Measurements from ENCODE around the gene ATP6AP2. TPM values are rescaled to one million over a fixed set of nuclear protein-coding genes. Genes with fewer than 3 reads are reported as not detected.

ATP6AP2 gene
- total RNA-seq, 2 experiments from 2014 or later, result 28.2 to 34.9 TPM

DNA sequence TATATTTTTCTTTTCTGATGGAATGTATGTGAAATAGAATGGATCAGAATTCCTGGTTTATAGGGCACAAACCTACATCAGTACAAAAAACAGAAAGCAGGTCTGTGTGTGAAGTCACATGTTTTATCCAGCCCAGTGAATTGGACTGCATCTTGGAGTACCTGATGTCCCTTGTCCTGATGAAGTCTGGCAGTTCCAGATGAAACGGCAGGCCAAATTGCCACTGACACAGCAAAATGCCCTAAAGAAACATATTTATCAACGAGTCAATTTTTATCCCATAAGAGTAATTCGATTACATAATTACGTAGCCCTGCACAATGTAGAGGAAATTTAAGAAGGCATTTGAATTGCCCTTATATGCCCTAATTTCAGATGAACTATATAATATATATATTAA, 37.8 kb upstream of the ATP6AP2 start:
- CTCF ChIA-PET (ENCODE audit: unreplicated experiment), result no interaction called here
- no peaks in the 10 kb centered on the region for H3K36me3 ChIP-seq (ENCODE audit: insufficient read depth, low read length)
- no peaks in the 10 kb centered on the region for H3K79me2 ChIP-seq (ENCODE audit: insufficient read depth, low read depth, low read length)
- H2AFZ ChIP-seq (ENCODE audit: low read length), result no peak overlapping the region
- H3K27ac ChIP-seq (ENCODE audit: low read depth, low read length, poor library complexity, severe bottlenecking), result no peak overlapping the region
- no peak for DNase-seq (ENCODE audit: low spot score)
- POLR2A ChIA-PET, result no interaction called here
- H3K4me2 ChIP-seq (ENCODE audit: low read length), result no peak overlapping the region
- H3K9me2 ChIP-seq (ENCODE audit: insufficient read depth, low read length), result no peaks in the 10 kb centered on the region
- no peaks in the 10 kb centered on the region for H3K4me1 ChIP-seq (ENCODE audit: insufficient read depth, low read length, poor library complexity, severe bottlenecking)
- H3K4me3 ChIP-seq (ENCODE audit: low read depth, low read length, poor library complexity, severe bottlenecking), result no peak overlapping the region
- intact Hi-C loops (cut with micrococcal nuclease; ENCODE audit: unreplicated experiment), result loop anchor here (5.0 kb wide), 1 partner anchor 104 kb away; the partner anchor contains the start of gene CXorf38
- BruUV-seq (replicated peaks), result no TSS peak
- no peaks in the 10 kb centered on the region for H4K20me1 ChIP-seq (ENCODE audit: insufficient read depth, low read length)
- H3K9me3 ChIP-seq (ENCODE audit: low read length), result no peaks in the 10 kb centered on the region
- no peak for TF ChIP-seq EZH2phosphoT487 (IDR thresholded peaks at IDR 0.05; ENCODE audit: borderline replicate concordance, low read depth, low read length)
- TF ChIP-seq, protein P1, sequence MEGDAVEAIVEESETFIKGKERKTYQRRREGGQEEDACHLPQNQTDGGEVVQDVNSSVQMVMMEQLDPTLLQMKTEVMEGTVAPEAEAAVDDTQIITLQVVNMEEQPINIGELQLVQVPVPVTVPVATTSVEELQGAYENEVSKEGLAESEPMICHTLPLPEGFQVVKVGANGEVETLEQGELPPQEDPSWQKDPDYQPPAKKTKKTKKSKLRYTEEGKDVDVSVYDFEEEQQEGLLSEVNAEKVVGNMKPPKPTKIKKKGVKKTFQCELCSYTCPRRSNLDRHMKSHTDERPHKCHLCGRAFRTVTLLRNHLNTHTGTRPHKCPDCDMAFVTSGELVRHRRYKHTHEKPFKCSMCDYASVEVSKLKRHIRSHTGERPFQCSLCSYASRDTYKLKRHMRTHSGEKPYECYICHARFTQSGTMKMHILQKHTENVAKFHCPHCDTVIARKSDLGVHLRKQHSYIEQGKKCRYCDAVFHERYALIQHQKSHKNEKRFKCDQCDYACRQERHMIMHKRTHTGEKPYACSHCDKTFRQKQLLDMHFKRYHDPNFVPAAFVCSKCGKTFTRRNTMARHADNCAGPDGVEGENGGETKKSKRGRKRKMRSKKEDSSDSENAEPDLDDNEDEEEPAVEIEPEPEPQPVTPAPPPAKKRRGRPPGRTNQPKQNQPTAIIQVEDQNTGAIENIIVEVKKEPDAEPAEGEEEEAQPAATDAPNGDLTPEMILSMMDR (conservative IDR thresholded peaks at IDR 0.05; ENCODE audit: low read length), result no peak

DNA sequence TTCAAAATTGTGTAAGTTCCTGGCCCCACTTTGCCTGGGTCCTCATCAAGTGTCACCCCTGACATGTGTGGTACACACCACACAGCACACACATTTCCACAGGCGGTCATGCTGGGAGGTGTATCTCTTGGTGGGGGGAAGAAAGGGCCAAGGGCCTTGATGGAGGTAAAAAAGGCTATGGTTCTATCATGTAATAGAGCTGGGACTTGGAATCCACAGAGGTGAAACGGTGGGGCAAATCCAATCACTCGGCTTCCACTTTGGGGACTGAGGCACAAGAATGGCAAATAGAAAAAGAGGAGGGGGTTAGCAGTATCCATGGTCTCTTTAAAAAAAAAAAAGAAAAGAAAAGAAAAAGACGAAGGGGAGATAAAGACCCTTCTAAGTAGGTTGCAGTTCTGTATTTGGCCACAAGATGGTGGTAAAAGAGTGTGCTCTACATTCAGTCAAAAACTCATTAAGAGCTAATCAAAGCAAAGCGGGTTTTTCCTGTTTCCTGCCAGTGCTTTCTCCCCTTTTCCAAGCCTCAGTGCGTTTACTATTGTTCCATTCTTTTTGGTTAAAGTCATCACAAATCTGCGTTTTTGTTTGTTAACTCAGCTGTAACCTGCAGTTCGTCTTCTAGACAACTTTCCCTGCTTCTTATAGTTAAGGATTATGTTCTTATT, 37.0 kb upstream of the ATP6AP2 start:
- peak; percentile 48 for DNase-seq (ENCODE audit: low spot score)
- intact Hi-C loops (cut with micrococcal nuclease; ENCODE audit: unreplicated experiment), result loop anchor here (1.0 to 5.0 kb wide), 2 partner anchors 104 to 251 kb away; partner anchors contain the start of gene CXorf38
- Histone ChIP-seq H3K4me2 (ENCODE audit: low read length) (no peak overlapping the region), H3K9me3 (ENCODE audit: low read length) (no peaks in the 10 kb centered on the region), H3K4me1 (ENCODE audit: insufficient read depth, low read length, poor library complexity, severe bottlenecking) (no peaks in the 10 kb centered on the region), H2AFZ (ENCODE audit: low read length) (0 out of 2 replicates have a peak overlapping the region, but pooled peaks have one; percentile 25), H3K27ac (ENCODE audit: low read depth, low read length, poor library complexity, severe bottlenecking) (no peak overlapping the region), H3K79me2 (ENCODE audit: insufficient read depth, low read depth, low read length) (no peaks in the 10 kb centered on the region), H3K4me3 (ENCODE audit: low read depth, low read length, poor library complexity, severe bottlenecking) (no peak overlapping the region), H4K20me1 (ENCODE audit: insufficient read depth, low read length) (no peaks in the 10 kb centered on the region), H3K9me2 (ENCODE audit: insufficient read depth, low read length) (no peaks in the 10 kb centered on the region), H3K36me3 (ENCODE audit: insufficient read depth, low read length) (no peaks in the 10 kb centered on the region)
- TF ChIP-seq, protein P1 (conservative IDR thresholded peaks at IDR 0.05; ENCODE audit: low read length), result peak; percentile 80
- TF ChIP-seq EZH2phosphoT487 (IDR thresholded peaks at IDR 0.05; ENCODE audit: borderline replicate concordance, low read depth, low read length), result no peak
- ChIA-PET POLR2A (interaction anchor here (0.5 to 0.6 kb wide), 2 partner anchors 751 to 1408 kb away, joined by 3 read pairs; no protein-coding TSS in a partner anchor), CTCF (ENCODE audit: unreplicated experiment) (interaction anchor here (0.7 to 1.6 kb wide), 2 partner anchors 108 to 250 kb away, joined by 3 to 6 read pairs; no protein-coding TSS in a partner anchor)
- no TSS peak for BruUV-seq (replicated peaks)
